ENCODE measurements around the gene AFP.

The AFP gene

DNA sequence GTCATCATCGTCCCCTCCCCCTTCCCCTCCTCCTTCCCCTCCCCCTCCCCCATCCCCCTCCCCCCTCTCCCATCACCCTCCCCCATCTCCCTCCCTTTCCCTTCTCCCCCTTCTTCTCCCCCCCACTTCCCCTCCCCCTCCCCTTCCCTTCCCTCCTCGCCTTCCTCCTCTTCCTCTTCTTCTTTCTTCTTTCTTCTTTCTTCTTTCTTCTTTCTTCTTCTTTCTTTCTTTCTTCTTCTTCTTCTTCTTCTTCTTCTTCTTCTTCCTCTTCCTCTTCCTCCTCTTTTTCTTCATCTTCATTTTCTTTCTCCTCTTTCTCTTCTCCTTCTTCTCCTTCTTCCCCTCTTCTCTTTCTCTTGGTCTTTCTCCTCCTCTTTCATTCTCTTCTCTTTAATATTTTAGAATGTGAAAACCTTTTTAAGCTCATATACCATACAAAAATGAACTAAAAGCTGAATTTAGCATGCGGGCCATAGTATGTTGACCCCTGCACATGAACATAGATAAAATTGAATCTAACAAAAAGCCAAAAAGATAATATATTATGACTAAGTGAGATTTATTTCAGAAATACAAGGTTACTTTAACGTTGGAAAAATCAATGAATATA, 25.0 kb downstream of the AFP start:
- no peaks in the 10 kb centered on the region for H3K36me3 ChIP-seq (ENCODE audit: insufficient read depth, low read length)
- no peaks in the 10 kb centered on the region for H3K9me3 ChIP-seq (ENCODE audit: low read length)
- peaks cover 3% of the 10 kb centered on the region for H3K4me1 ChIP-seq (ENCODE audit: insufficient read depth, low read length)
- H3K27me3 ChIP-seq (ENCODE audit: insufficient read depth, low read length) = no peaks in the 10 kb centered on the region
- H2AFZ ChIP-seq (ENCODE audit: low read depth, low read length) = no peak overlapping the region
- no peak overlapping the region for H3K4me3 ChIP-seq (ENCODE audit: low read length)

DNA sequence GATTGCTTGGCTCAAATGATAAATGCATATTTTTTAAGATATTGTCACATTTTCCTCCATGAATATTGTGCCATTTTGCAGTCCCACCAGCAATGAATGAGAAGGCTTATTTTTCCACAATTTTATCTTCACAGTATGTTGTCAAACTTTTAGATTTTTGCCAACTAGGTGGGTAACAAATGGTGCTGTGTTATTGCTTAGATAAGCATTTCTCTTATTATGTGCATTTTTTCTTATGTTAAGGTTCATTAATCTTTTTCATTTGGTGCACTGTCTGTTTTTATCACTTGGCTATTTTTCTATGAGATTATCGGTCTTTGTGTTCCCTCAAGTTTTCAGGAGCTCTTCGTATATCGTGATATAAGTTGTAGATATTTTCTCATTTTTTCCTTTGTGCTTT, 32.1 kb downstream of the AFP start:
- H2AFZ ChIP-seq (ENCODE audit: low read depth, low read length) = no peak overlapping the region
- no peaks in the 10 kb centered on the region for H3K9me3 ChIP-seq (ENCODE audit: low read length)
- no peaks in the 10 kb centered on the region for H3K27me3 ChIP-seq (ENCODE audit: insufficient read depth, low read length)
- no peak overlapping the region for H3K4me3 ChIP-seq (ENCODE audit: low read length)
- no peaks in the 10 kb centered on the region for H3K36me3 ChIP-seq (ENCODE audit: insufficient read depth, low read length)
- peaks cover 4% of the 10 kb centered on the region for H3K4me1 ChIP-seq (ENCODE audit: insufficient read depth, low read length)

DNA sequence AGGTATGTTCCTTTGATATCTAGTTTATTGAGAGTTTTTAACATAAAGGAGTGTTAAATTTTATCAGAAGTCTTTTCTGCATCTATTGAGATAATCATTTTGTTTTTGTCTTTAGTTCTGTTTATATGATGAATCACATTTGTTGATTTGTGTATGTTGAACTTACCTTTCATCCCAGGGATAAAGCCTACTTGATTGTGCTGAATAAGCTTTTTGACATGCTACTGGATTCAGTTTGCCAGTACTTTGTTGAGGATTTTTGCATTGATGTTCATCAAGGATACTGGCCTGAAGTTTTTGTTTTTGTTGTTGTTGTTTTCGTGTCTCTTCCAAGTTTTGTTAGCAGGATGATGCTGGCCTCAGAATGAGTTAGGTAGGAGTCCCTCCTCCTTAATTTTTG, 34.7 kb downstream of the AFP start:
- Histone ChIP-seq H2AFZ (ENCODE audit: low read depth, low read length) (no peak overlapping the region), H3K4me3 (ENCODE audit: low read length) (no peak overlapping the region), H3K4me1 (ENCODE audit: insufficient read depth, low read length) (peaks cover 4% of the 10 kb centered on the region), H3K9me3 (ENCODE audit: low read length) (peaks cover 2% of the 10 kb centered on the region), H3K36me3 (ENCODE audit: insufficient read depth, low read length) (no peaks in the 10 kb centered on the region), H3K27me3 (ENCODE audit: insufficient read depth, low read length) (no peaks in the 10 kb centered on the region)

DNA sequence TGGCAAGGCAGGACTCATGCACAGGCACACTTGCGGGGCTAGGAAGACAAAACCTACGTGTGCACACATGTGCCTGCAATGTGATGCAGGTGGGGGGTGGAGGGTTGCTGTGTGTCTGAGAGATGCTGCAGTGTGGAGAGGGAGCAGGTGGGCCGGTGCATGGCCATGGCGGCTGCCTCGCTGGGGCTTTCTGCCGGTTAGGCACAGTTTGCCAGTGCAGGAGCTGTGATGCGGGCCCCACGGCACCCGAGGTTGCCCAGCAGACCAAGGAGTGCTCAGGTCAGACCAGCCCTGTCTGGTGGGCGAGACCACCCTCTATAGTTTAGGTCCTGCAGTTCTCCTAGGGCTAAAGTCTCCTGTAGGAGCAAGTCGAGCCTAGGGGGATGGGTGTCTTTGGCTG, 41.2 kb downstream of the AFP start:
- Histone ChIP-seq H3K36me3 (ENCODE audit: insufficient read depth, low read length) (no peaks in the 10 kb centered on the region), H3K9me3 (ENCODE audit: low read length) (peaks cover 2% of the 10 kb centered on the region), H2AFZ (ENCODE audit: low read depth, low read length) (no peak overlapping the region), H3K27me3 (ENCODE audit: insufficient read depth, low read length) (no peaks in the 10 kb centered on the region), H3K4me1 (ENCODE audit: insufficient read depth, low read length) (no peaks in the 10 kb centered on the region), H3K4me3 (ENCODE audit: low read length) (no peak overlapping the region)

DNA sequence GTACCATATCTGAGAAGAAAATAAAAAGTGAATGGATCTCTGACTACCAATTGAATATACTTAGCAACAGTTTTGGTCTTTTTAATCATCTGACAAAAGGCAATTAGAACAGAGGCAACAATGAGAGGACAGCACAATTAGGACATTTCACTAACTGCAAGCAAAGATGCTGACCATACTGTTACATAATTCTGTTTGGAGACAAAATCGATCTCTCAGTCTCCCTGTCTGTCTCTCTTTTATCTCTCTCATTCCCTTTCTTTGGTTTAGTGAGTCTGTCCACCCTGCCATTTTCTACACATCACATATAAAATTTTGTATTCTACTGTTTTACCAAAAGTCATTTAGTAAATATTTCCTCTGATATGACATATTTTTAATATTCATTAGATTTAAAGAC, 43.3 kb downstream of the AFP start:
- Histone ChIP-seq H2AFZ (ENCODE audit: low read depth, low read length) (no peak overlapping the region), H3K9me3 (ENCODE audit: low read length) (peaks cover 2% of the 10 kb centered on the region), H3K27me3 (ENCODE audit: insufficient read depth, low read length) (no peaks in the 10 kb centered on the region), H3K4me3 (ENCODE audit: low read length) (no peak overlapping the region), H3K4me1 (ENCODE audit: insufficient read depth, low read length) (no peaks in the 10 kb centered on the region), H3K36me3 (ENCODE audit: insufficient read depth, low read length) (no peaks in the 10 kb centered on the region)

DNA sequence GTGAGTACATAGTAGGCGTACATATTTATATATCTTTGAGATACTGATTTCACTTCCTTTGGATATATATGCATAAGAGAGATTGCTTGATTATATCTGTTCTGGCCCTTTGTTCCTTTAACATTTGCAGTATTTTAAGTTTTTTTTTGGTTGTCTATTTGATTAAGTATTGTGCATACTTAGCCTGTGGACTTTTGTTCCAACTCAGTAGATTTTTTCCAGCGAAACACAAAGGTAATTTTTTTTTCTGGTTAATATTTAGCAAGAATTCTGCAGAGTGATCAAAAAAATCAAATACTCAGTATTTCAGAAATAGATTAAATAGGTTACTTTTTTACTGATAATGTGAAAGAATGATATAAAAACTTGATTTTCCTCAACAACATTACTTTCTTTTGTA, 45.3 kb downstream of the AFP start, which contains the start of gene AFM:
Gene AFM (plus strand): TSS at position 388 of the 400 bp plus-strand sequence. CDS start 31 bp downstream, outside the sequence.
- Histone ChIP-seq H2AFZ (ENCODE audit: low read depth, low read length) (no peak within 1 kb of the TSS), H3K4me3 (ENCODE audit: low read length) (no peak within 1 kb of the TSS)

DNA sequence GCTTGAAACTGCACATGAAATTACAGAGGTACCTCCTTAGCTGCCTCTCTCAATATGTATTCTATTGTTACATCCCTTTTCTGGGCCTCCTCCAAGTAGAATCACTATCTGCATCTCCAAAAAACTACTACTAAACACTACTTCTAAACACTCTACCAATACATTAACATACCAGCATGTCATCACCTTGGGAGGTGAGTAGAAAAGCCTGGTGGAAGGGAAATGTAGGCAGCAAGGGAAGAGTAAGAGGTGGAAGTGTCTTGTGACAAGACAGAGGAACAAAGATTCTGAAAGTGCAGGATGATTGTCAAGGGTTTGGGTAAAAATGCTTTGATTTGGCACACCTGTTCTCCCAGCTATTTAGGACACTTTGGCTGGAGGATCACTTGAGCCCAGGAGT, 49.1 kb downstream of the AFP start:
- H2AFZ ChIP-seq (ENCODE audit: low read depth, low read length) = no peak overlapping the region
- no peak overlapping the region for H3K4me3 ChIP-seq (ENCODE audit: low read length)
- H3K4me1 ChIP-seq (ENCODE audit: insufficient read depth, low read length) = no peaks in the 10 kb centered on the region
- no peaks in the 10 kb centered on the region for H3K27me3 ChIP-seq (ENCODE audit: insufficient read depth, low read length)
- no peaks in the 10 kb centered on the region for H3K36me3 ChIP-seq (ENCODE audit: insufficient read depth, low read length)
- H3K9me3 ChIP-seq (ENCODE audit: low read length) = no peaks in the 10 kb centered on the region

More for the DNA sequence above, 45.3 kb downstream of the AFP start, which contains the start of gene AFM:
- Histone ChIP-seq H3K36me3 (ENCODE audit: insufficient read depth, low read length) (no peaks in the 10 kb centered on the region), H3K27me3 (ENCODE audit: insufficient read depth, low read length) (no peaks in the 10 kb centered on the region), H3K4me1 (ENCODE audit: insufficient read depth, low read length) (no peaks in the 10 kb centered on the region), H3K9me3 (ENCODE audit: low read length) (no peaks in the 10 kb centered on the region)

DNA sequence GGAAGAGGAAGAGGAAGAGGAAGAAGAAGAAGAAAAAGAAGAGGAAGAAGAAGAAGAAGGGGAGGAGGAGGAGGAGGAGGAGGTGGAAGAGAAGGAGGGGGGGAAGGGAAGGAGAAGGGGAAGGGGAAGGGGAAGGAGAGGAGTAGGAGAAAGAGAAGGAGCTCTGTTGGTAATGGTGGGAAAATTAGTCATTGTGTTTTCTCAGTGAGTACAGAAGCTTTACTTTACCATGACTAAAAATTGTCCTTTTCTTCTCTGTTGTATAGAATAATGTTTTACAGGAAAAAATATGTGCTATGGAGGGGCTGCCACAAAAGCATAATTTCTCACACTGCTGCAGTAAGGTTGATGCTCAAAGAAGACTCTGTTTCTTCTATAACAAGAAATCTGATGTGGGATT, 49.6 kb downstream of the AFP start:
- Histone ChIP-seq H3K9me3 (ENCODE audit: low read length) (no peaks in the 10 kb centered on the region), H3K4me1 (ENCODE audit: insufficient read depth, low read length) (no peaks in the 10 kb centered on the region), H3K4me3 (ENCODE audit: low read length) (no peak overlapping the region)

DNA sequence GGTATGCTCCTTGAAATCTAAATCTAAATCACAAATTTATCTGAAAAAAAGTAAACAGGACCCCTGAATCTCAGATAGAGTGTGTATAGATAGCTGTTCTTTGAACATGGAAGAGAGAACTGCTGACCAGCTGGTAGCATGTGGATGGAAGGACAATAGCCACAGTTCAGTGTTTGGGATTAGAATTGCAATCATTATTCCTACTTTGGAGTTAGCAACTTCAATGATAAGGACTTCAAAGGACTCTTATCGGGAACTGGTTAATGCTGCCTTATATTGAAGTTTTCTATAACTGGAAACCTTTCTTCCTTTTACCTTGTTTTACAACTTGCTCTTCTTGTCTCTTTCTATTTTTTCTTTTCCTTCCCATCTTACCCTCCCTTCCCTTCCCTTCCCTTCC, 50.5 kb downstream of the AFP start:
- Histone ChIP-seq H3K36me3 (ENCODE audit: insufficient read depth, low read length) (no peaks in the 10 kb centered on the region), H2AFZ (ENCODE audit: low read depth, low read length) (no peak overlapping the region), H3K27me3 (ENCODE audit: insufficient read depth, low read length) (no peaks in the 10 kb centered on the region), H3K4me3 (ENCODE audit: low read length) (no peak overlapping the region), H3K4me1 (ENCODE audit: insufficient read depth, low read length) (no peaks in the 10 kb centered on the region), H3K9me3 (ENCODE audit: low read length) (no peaks in the 10 kb centered on the region)

More for the DNA sequence above, 49.6 kb downstream of the AFP start:
- no peaks in the 10 kb centered on the region for H3K27me3 ChIP-seq (ENCODE audit: insufficient read depth, low read length)
- no peaks in the 10 kb centered on the region for H3K36me3 ChIP-seq (ENCODE audit: insufficient read depth, low read length)
- no peak overlapping the region for H2AFZ ChIP-seq (ENCODE audit: low read depth, low read length)

DNA sequence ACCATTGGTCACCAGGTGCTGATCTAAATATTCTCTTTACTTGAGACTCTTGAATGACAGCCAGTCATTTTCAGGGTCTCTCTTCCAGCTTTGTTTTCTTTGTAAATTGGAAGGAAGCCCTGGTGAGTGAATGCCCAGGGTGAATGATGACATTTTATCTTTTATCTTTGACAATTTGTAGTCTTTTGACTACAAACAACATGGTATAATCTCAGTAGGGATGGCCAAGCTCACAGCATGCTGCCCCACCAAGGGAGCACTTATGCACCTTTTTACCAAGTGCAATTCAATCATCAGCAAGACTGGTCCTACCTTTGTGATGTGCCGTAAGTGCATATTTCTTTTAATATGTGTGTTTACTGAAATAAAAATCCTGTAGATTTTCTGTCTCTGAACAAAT, 51.2 kb downstream of the AFP start:
- Histone ChIP-seq H3K4me1 (ENCODE audit: insufficient read depth, low read length) (no peaks in the 10 kb centered on the region), H3K4me3 (ENCODE audit: low read length) (no peak overlapping the region), H3K9me3 (ENCODE audit: low read length) (no peaks in the 10 kb centered on the region), H3K36me3 (ENCODE audit: insufficient read depth, low read length) (no peaks in the 10 kb centered on the region), H3K27me3 (ENCODE audit: insufficient read depth, low read length) (no peaks in the 10 kb centered on the region), H2AFZ (ENCODE audit: low read depth, low read length) (no peak overlapping the region)

DNA sequence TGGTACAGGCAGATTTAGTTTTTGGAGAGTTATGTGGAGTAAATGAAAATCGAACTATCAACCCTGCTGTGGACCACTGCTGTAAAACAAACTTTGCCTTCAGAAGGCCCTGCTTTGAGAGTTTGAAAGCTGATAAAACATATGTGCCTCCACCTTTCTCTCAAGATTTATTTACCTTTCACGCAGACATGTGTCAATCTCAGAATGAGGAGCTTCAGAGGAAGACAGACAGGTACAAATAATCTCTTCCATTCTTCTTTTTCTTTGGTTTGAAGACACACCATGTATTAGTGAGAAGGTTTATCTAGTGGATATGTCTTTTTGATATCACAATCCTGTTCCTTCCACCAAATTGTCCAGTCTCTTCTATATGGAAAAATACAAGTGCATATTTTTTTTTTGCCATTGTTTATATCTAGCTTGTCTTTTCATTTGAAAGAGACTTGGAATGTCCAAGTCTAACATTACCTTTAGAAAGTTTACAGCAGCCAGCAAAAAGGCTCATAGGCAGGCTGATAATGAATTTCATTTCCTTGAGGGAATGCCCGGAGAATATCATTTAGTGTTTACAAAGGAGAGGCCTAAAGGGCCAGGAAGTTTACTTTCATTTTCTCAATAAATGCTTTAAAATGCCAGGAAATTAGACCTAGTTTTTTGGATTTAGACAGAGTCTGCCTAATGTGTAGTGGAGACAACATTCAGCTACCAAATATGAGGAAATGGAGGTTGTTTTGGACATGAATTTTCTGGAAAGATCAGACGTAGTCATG, 64.2 kb downstream of the AFP start:
- Histone ChIP-seq H3K9me3 (ENCODE audit: low read length) (no peaks in the 10 kb centered on the region), H3K36me3 (ENCODE audit: insufficient read depth, low read length) (no peaks in the 10 kb centered on the region), H3K4me1 (ENCODE audit: insufficient read depth, low read length) (no peaks in the 10 kb centered on the region), H3K27me3 (ENCODE audit: insufficient read depth, low read length) (no peaks in the 10 kb centered on the region), H3K4me3 (ENCODE audit: low read length) (no peak overlapping the region), H2AFZ (ENCODE audit: low read depth, low read length) (no peak overlapping the region)

DNA sequence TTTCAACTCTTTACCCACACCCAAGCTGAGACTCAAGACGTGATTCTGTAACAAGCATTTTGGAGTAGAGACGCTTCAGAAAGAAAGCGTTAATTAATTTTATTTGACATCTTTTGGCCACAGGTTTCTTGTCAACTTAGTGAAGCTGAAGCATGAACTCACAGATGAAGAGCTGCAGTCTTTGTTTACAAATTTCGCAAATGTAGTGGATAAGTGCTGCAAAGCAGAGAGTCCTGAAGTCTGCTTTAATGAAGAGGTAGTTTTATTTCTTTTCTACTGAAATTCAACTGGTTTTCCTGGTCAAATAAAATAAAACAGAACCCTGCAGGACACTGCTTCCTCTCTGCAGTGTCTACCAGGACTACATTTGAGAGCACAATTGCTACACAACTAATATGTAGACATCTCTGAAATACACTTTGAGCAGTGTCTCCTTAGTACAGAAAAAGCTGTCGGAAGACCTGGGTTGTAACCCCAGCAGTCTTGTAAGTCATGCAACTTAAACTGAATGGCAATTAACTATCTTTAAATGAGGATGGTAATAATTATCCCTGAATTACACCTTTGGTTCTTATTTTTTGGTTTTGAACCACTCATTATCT, 65.7 kb downstream of the AFP start:
- H3K9me3 ChIP-seq (ENCODE audit: low read length) = no peaks in the 10 kb centered on the region
- H3K4me3 ChIP-seq (ENCODE audit: low read length) = no peak overlapping the region
- H3K4me1 ChIP-seq (ENCODE audit: insufficient read depth, low read length) = no peaks in the 10 kb centered on the region
- H2AFZ ChIP-seq (ENCODE audit: low read depth, low read length) = no peak overlapping the region
- H3K27me3 ChIP-seq (ENCODE audit: insufficient read depth, low read length) = no peaks in the 10 kb centered on the region
- no peaks in the 10 kb centered on the region for H3K36me3 ChIP-seq (ENCODE audit: insufficient read depth, low read length)

DNA sequence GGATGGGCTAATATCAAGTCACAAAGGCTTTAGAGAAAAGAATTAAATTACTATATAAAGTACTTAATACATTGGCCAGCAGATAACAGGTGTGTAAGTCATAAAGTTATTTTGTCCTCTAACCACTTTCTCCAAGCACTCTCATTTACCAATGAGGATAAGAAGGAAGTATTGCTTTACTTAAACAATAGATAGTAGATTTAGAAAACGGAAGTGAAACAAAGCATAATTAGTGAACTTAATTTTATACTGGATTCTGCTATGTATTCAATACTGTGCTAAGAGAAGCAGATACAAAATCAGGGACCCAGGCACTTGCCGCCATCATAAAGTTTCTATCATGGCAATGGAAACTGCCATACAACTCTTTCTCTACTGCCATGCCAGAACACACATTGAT, 69.5 kb downstream of the AFP start:
- H3K4me1 ChIP-seq (ENCODE audit: insufficient read depth, low read length) = no peaks in the 10 kb centered on the region
- H3K36me3 ChIP-seq (ENCODE audit: insufficient read depth, low read length) = no peaks in the 10 kb centered on the region
- H2AFZ ChIP-seq (ENCODE audit: low read depth, low read length) = no peak overlapping the region
- H3K4me3 ChIP-seq (ENCODE audit: low read length) = no peak overlapping the region
- no peaks in the 10 kb centered on the region for H3K27me3 ChIP-seq (ENCODE audit: insufficient read depth, low read length)
- no peaks in the 10 kb centered on the region for H3K9me3 ChIP-seq (ENCODE audit: low read length)

Measured in neuron (in vitro differentiated cells).